GM23338 (cell line): ENCODE measurements around the gene SAMD8. TPM values are rescaled to one million over a fixed set of nuclear protein-coding genes. Genes with fewer than 3 reads are reported as not detected.

Source experiments
- ATAC-seq: fragments of 200-7000 bp; cut with Tn5 transposase; 3 replicates; pipeline ENCODE4 v1.9.1; 2020
- DNase-seq: peaks from one replicate; pipeline ENCODE4 v3.0.0-alpha.2; 2015; ENCODE audit warnings: low spot score
- H2AFZ ChIP-seq: fragments of 200-600 bp; sonication (generic); 2 replicates; pipeline ENCODE4 v1.8.0; 2016; ENCODE audit warnings: antibody characterized with exemption, mild to moderate bottlenecking, moderate library complexity
- H3F3A ChIP-seq: fragments of 200-600 bp; sonication (generic); replicated peaks from 2 replicates; pipeline ENCODE4 v1.8.0; 2017; ENCODE audit warnings: antibody characterized with exemption, mixed run types, low read depth
- H3K27ac ChIP-seq: fragments of 200-600 bp; sonication (generic); 2 replicates; pipeline ENCODE4 v1.6.1; 2016; ENCODE audit warnings: low read depth
- H3K27me3 ChIP-seq: fragments of 200-600 bp; sonication (generic); 2 replicates; pipeline ENCODE4 v1.8.0; 2016; ENCODE audit warnings: mild to moderate bottlenecking, mixed run types, moderate library complexity; ENCODE audit not compliant: insufficient read depth
- H3K36me3 ChIP-seq: fragments of 200-600 bp; sonication (generic); 2 replicates; pipeline ENCODE4 v1.8.0; 2016; ENCODE audit warnings: mild to moderate bottlenecking; ENCODE audit not compliant: insufficient read depth
- H3K4me1 ChIP-seq: fragments of 200-600 bp; sonication (generic); 2 replicates; pipeline ENCODE4 v1.8.0; 2016; ENCODE audit warnings: mild to moderate bottlenecking, moderate library complexity; ENCODE audit not compliant: insufficient read depth
- H3K4me2 ChIP-seq: fragments of 200-600 bp; sonication (generic); 2 replicates; pipeline ENCODE4 v1.7.1; 2017; ENCODE audit warnings: mixed run types
- H3K4me3 ChIP-seq: fragments of 200-600 bp; sonication (generic); 2 replicates; pipeline ENCODE4 v1.6.1; 2016; ENCODE audit warnings: mixed run types
- H3K79me2 ChIP-seq: fragments of 200-600 bp; sonication (generic); replicated peaks from 2 replicates; pipeline ENCODE4 v1.8.0; 2017; ENCODE audit warnings: mild to moderate bottlenecking; ENCODE audit not compliant: insufficient read depth
- H3K9me2 ChIP-seq: fragments of 200-600 bp; sonication (generic); 2 replicates; pipeline ENCODE4 v1.8.0; 2017; ENCODE audit not compliant: insufficient read depth
- H4K20me1 ChIP-seq: fragments of 200-600 bp; sonication (generic); replicated peaks from 2 replicates; pipeline ENCODE4 v1.8.0; 2017; ENCODE audit warnings: mild to moderate bottlenecking; ENCODE audit not compliant: insufficient read depth
- H3K27ac Mint-ChIP-seq: 2 replicates; pipeline ENCODE4 v1.8.0; 2020; ENCODE audit warnings: inconsistent platforms, mild to moderate bottlenecking, moderate library complexity, mixed read lengths
- H3K27me3 Mint-ChIP-seq: 3 replicates; pipeline ENCODE4 v1.8.0; 2022; ENCODE audit warnings: low read depth, mild to moderate bottlenecking, moderate library complexity, mixed read lengths, inconsistent platforms; ENCODE audit not compliant: insufficient read depth, poor library complexity
- H3K36me3 Mint-ChIP-seq: 3 replicates; pipeline ENCODE4 v1.8.0; 2021; ENCODE audit warnings: low read depth, mild to moderate bottlenecking, inconsistent platforms, moderate library complexity, mixed read lengths
- H3K4me1 Mint-ChIP-seq: 3 replicates; pipeline ENCODE4 v1.8.0; 2020; ENCODE audit warnings: mild to moderate bottlenecking, inconsistent platforms, mixed read lengths
- H3K4me3 Mint-ChIP-seq: 3 replicates; pipeline ENCODE4 v1.8.0; 2021; ENCODE audit warnings: moderate library complexity, mild to moderate bottlenecking, inconsistent platforms, mixed read lengths
- H3K9me3 Mint-ChIP-seq: 3 replicates; pipeline ENCODE4 v1.8.0; 2020; ENCODE audit warnings: moderate library complexity, mild to moderate bottlenecking, inconsistent platforms, mixed read lengths
- CREB1 ChIP-seq: fragments of 250-450 bp; sonication (Bioruptor Pico); IDR thresholded peaks from 2 replicates; pipeline ENCODE4 v1.5.0; 2020; ENCODE audit warnings: low read depth, mild to moderate bottlenecking, moderate library complexity
- ETS1 ChIP-seq: IDR thresholded peaks from 2 replicates; pipeline ENCODE4 v1.6.1; 2016; ENCODE audit warnings: antibody characterized with exemption
- EZH2 ChIP-seq: fragments of 200-600 bp; sonication (generic); IDR thresholded peaks from one replicate; pipeline ENCODE4 v1.8.0; 2017; ENCODE audit warnings: antibody characterized with exemption, mild to moderate bottlenecking, low read depth; ENCODE audit not compliant: unreplicated experiment
- EZH2phosphoT487 ChIP-seq: fragments of 200-600 bp; sonication (generic); IDR thresholded peaks from one replicate; pipeline ENCODE4 v1.8.1; 2018; ENCODE audit warnings: antibody characterized with exemption; ENCODE audit not compliant: unreplicated experiment
- JUNB ChIP-seq: IDR thresholded peaks from one replicate; pipeline ENCODE4 v1.6.1; 2016; ENCODE audit warnings: antibody characterized with exemption; ENCODE audit not compliant: unreplicated experiment
- NANOG ChIP-seq: IDR thresholded peaks from 2 replicates; pipeline ENCODE4 v1.6.1; 2016; ENCODE audit warnings: antibody characterized with exemption, borderline replicate concordance
- POLR2AphosphoS5 ChIP-seq: IDR thresholded peaks from 2 replicates; pipeline ENCODE4 v1.6.1; 2016; ENCODE audit warnings: antibody characterized with exemption, low read depth
- REST ChIP-seq: IDR thresholded peaks from one replicate; pipeline ENCODE4 v1.6.1; 2018; ENCODE audit warnings: antibody characterized with exemption; ENCODE audit not compliant: unreplicated experiment
- STAT1 ChIP-seq: IDR thresholded peaks from one replicate; pipeline ENCODE4 v1.6.1; 2016; ENCODE audit warnings: antibody characterized with exemption; ENCODE audit not compliant: unreplicated experiment
- ZNF114 ChIP-seq: fragments of 250-450 bp; sonication (Bioruptor Pico); IDR thresholded peaks from 2 replicates; pipeline ENCODE4 v1.5.0; 2020; ENCODE audit warnings: mild to moderate bottlenecking, moderate library complexity
- ZNF331 ChIP-seq: fragments of 250-450 bp; sonication (Bioruptor Pico); IDR thresholded peaks from 2 replicates; pipeline ENCODE4 v1.5.0; 2020; ENCODE audit warnings: low read depth, mild to moderate bottlenecking, moderate library complexity
- ZNF462 ChIP-seq: fragments of 250-450 bp; sonication (Bioruptor Pico); IDR thresholded peaks from 2 replicates; pipeline ENCODE4 v1.5.0; 2020; ENCODE audit warnings: mild to moderate bottlenecking, moderate library complexity
- polyA plus RNA-seq: library from polyadenylated mRNA; unstranded; fragments of >200 nt; fragmentation: Nextera tagmentation; extraction: Ambion mirVana; gene quantifications from 2 replicates; pipeline ENCODE4 v1.2.1, GENCODE V29; 2016
- total RNA-seq: library from RNA; depleted of rRNA; stranded (reverse); fragments of >200 nt; shearing (Covaris generic); gene quantifications from 2 replicates; pipeline ENCODE4 v1.2.3, GENCODE V29; 2014
- TF ChIP-seq, protein P1 (sequence below), 2 experiments: fragments of 200-600 bp in 1 of 2; sonication (generic) in 1 of 2; conservative IDR thresholded peaks; 2 replicates each; pipeline versions ENCODE4 v1.5.1 to v1.6.1; 2016 to 2017; ENCODE audit warnings: antibody characterized with exemption in 2 of 2, low read depth in 2 of 2, mild to moderate bottlenecking in 2 of 2, moderate library complexity in 1 of 2

SAMD8 gene
- total and polyA plus RNA-seq, 2 experiments from 2014 or later: 7.8 to 28.4 TPM

DNA sequence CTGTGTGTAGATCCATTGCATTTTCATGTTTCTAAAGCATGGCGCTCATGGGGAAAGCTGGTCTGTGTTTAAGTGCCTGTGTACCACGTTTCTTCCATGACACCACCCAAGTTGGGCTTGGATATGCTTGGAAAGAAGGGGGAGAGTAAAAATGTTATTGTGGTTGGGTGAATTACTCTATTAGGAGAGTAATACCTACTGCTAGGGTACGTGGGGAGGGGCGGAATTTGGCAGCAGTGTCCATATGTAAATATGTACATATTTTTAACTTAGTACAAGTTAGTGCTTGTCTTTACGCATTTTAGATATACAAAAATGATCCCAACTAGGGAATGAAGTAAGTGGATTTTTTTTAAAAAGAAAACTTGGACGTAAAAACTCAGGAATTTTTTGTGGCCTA lies 42.9 kb upstream of the SAMD8 start:
- no peaks in the 10 kb centered on the region for H3K9me2 ChIP-seq
- no peak overlapping the region for H3K4me3 Mint-ChIP-seq
- no peaks in the 10 kb centered on the region for H4K20me1 ChIP-seq
- no peaks in the 10 kb centered on the region for H3K36me3 ChIP-seq
- H3K4me3 ChIP-seq: no peak overlapping the region
- no peak overlapping the region for H3K4me2 ChIP-seq
- H3K4me1 ChIP-seq: 0 out of 2 replicates have a peak, but pooled peaks cover 3% of the 10 kb centered on the region
- no peak overlapping the region for H3K27ac ChIP-seq
- H3K79me2 ChIP-seq: no peaks in the 10 kb centered on the region
- H3K36me3 Mint-ChIP-seq: no peaks in the 10 kb centered on the region
- H3K27ac Mint-ChIP-seq: no peak overlapping the region
- H3K27me3 ChIP-seq: no peaks in the 10 kb centered on the region
- no peak for ATAC-seq
- no peaks in the 10 kb centered on the region for H3F3A ChIP-seq
- peaks cover 5% of the 10 kb centered on the region for H3K27me3 Mint-ChIP-seq
- H3K4me1 Mint-ChIP-seq: peaks cover 3% of the 10 kb centered on the region; the same call in 2 of the 3 replicates
- TF ChIP-seq ZNF462 (CRISPR knock-in tag) (no peak), EZH2 (no peak), NANOG (no peak), ZNF114 (CRISPR knock-in tag) (no peak), REST (no peak), CREB1 (CRISPR knock-in tag) (no peak), JUNB (no peak), POLR2AphosphoS5 (no peak), EZH2phosphoT487 (no peak), ETS1 (no peak), STAT1 (no peak), ZNF331 (CRISPR knock-in tag) (no peak)
- TF ChIP-seq, protein P1, sequence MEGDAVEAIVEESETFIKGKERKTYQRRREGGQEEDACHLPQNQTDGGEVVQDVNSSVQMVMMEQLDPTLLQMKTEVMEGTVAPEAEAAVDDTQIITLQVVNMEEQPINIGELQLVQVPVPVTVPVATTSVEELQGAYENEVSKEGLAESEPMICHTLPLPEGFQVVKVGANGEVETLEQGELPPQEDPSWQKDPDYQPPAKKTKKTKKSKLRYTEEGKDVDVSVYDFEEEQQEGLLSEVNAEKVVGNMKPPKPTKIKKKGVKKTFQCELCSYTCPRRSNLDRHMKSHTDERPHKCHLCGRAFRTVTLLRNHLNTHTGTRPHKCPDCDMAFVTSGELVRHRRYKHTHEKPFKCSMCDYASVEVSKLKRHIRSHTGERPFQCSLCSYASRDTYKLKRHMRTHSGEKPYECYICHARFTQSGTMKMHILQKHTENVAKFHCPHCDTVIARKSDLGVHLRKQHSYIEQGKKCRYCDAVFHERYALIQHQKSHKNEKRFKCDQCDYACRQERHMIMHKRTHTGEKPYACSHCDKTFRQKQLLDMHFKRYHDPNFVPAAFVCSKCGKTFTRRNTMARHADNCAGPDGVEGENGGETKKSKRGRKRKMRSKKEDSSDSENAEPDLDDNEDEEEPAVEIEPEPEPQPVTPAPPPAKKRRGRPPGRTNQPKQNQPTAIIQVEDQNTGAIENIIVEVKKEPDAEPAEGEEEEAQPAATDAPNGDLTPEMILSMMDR (conservative IDR thresholded peaks at IDR 0.05; ENCODE audit: low read depth in 2 of 2): no peak
- DNase-seq: no peak
- no peaks in the 10 kb centered on the region for H3K9me3 Mint-ChIP-seq
- no peak overlapping the region for H2AFZ ChIP-seq
